B cell (primary cell): ENCODE measurements around the gene FAM174C. TPM values are rescaled to one million over a fixed set of nuclear protein-coding genes. Genes with fewer than 3 reads are reported as not detected.

Experiments used
- ATAC-seq: fragments of 200-7000 bp; cut with Tn5 transposase; one replicate; pipeline ENCODE4 v1.10.0; 2021; ENCODE audit warnings: low read depth, mild to moderate bottlenecking, moderate number of reproducible peaks, moderate library complexity
- CTCF ChIA-PET: fragments of 350-600 bp; sonication (Branson Sonifier 250); formaldehyde crosslinking; loops from one replicate; lab custom pipeline; 2021; ENCODE audit warnings: antibody characterized with exemption, inconsistent platforms; lab: Charles Lee
- POLR2A ChIA-PET: fragments of 350-600 bp; sonication (Branson Sonifier 250); formaldehyde crosslinking; loops from one replicate; lab custom pipeline; 2021; ENCODE audit warnings: antibody characterized with exemption; lab: Charles Lee
- DNase-seq: peaks from one replicate; pipeline ENCODE4 v3.0.0; 2013
- H2AFZ ChIP-seq: 2 replicates; pipeline ENCODE4 v1.6.1; 2012; ENCODE audit warnings: mild to moderate bottlenecking, low read depth, low read length; ENCODE audit not compliant: insufficient read depth, poor library complexity, severe bottlenecking
- H3K27ac ChIP-seq, 2 donors: 1 replicate in 1 of 2; 2 replicates in 1 of 2; pipeline ENCODE4 v1.5.1; 2012 to 2013; ENCODE audit warnings: low read length in 2 of 2, mild to moderate bottlenecking in 2 of 2, moderate library complexity in 1 of 2
- H3K27me3 ChIP-seq, 4 experiments: fragments of 200-600 bp in 1 of 4; sonication (generic) in 1 of 4; replicated peaks in 1 of 4; 1 replicate in 2 of 4; 2 replicates in 2 of 4; pipeline versions ENCODE4 v1.6.1 to v1.7.0; 2013 to 2016; ENCODE audit warnings: low read length in 3 of 4, mild to moderate bottlenecking in 2 of 4, mixed read lengths in 1 of 4, moderate library complexity in 1 of 4; ENCODE audit not compliant: insufficient read depth in 4 of 4, control insufficient read depth in 3 of 4; ENCODE audit errors: control extremely low read depth in 1 of 4
- H3K36me3 ChIP-seq, 2 experiments: replicated peaks in 1 of 2; 1 replicate in 1 of 2; 2 replicates in 1 of 2; pipeline versions ENCODE4 v1.6.1 to v1.7.1; 2013; ENCODE audit warnings: low read length in 1 of 2; ENCODE audit not compliant: insufficient read depth in 2 of 2, control insufficient read depth in 1 of 2; ENCODE audit errors: control extremely low read depth in 1 of 2, extremely low read depth in 1 of 2
- H3K4me1 ChIP-seq, 2 donors: fragments of 200-600 bp in 1 of 2; sonication (generic) in 1 of 2; 1 replicate in 1 of 2; 2 replicates in 1 of 2; pipeline versions ENCODE4 v1.5.1 to v1.6.1; 2013 to 2017; ENCODE audit warnings: low read length in 2 of 2; ENCODE audit not compliant: control insufficient read depth in 2 of 2, insufficient read depth in 2 of 2
- H3K4me2 ChIP-seq: replicated peaks from 2 replicates; pipeline ENCODE3; 2012; ENCODE audit warnings: mild to moderate bottlenecking, low read depth, low read length; ENCODE audit not compliant: poor library complexity, severe bottlenecking
- H3K4me3 ChIP-seq, 5 experiments: fragments of 200-600 bp in 1 of 5; sonication (generic) in 1 of 5; 1 replicate in 3 of 5; 2 replicates in 2 of 5; pipeline versions ENCODE4 v1.5.1 to v1.7.0; 2011 to 2016; ENCODE audit warnings: low read length in 4 of 5, mild to moderate bottlenecking in 4 of 5, low read depth in 2 of 5, control low read depth in 1 of 5, moderate library complexity in 1 of 5; ENCODE audit not compliant: insufficient read depth in 1 of 5; ENCODE audit errors: control extremely low read depth in 1 of 5, extremely low read depth in 1 of 5
- H3K79me2 ChIP-seq: fragments of 200-600 bp; sonication (generic); one replicate; pipeline ENCODE4 v1.6.0; 2016; ENCODE audit warnings: low read length; ENCODE audit not compliant: control insufficient read depth, insufficient read depth
- H3K9ac ChIP-seq: fragments of 200-600 bp; sonication (generic); 2 replicates; pipeline ENCODE4 v1.6.1; 2017; ENCODE audit warnings: mild to moderate bottlenecking, low read length, moderate library complexity
- H3K9me3 ChIP-seq, 3 donors: one replicate each; pipeline versions ENCODE4 v1.6.1 to v1.7.1; 2013; ENCODE audit warnings: low read length in 2 of 3; ENCODE audit not compliant: control insufficient read depth in 2 of 3, insufficient read depth in 1 of 3; ENCODE audit errors: control extremely low read depth in 1 of 3
- H4K20me1 ChIP-seq: 2 replicates; pipeline ENCODE4 v1.6.0; 2012; ENCODE audit warnings: mild to moderate bottlenecking, low read length; ENCODE audit not compliant: insufficient read depth, control insufficient read depth, poor library complexity, severe bottlenecking
- H3K27ac Mint-ChIP-seq: one replicate; pipeline ENCODE4 v1.8.0; 2021; ENCODE audit warnings: mixed read lengths
- H3K27me3 Mint-ChIP-seq: one replicate; pipeline ENCODE4 v1.8.0; 2021; ENCODE audit warnings: mixed read lengths
- H3K4me1 Mint-ChIP-seq: one replicate; pipeline ENCODE4 v1.8.0; 2021; ENCODE audit warnings: mixed read lengths
- H3K4me3 Mint-ChIP-seq: one replicate; pipeline ENCODE4 v1.8.0; 2021; ENCODE audit warnings: mixed read lengths
- H3K9me3 Mint-ChIP-seq: one replicate; pipeline ENCODE4 v1.8.0; 2022; ENCODE audit warnings: mixed read lengths; ENCODE audit not compliant: insufficient read depth
- CTCF ChIP-seq: fragments of 200-600 bp; IDR thresholded peaks from one replicate; pipeline ENCODE4 v1.8.0; 2022; ENCODE audit warnings: antibody characterized with exemption, mild to moderate bottlenecking
- EZH2 ChIP-seq: IDR thresholded peaks from 2 replicates; pipeline ENCODE4 v1.6.1; 2012; ENCODE audit warnings: borderline replicate concordance, low read depth, mild to moderate bottlenecking, moderate library complexity, low read length; ENCODE audit not compliant: insufficient read depth, poor library complexity, severe bottlenecking
- WGBS: methylation state at CpG from one replicate; pipeline ENCODE4 v1.1.5; 2013; ENCODE audit warnings: missing lambda C conversion rate; ENCODE audit not compliant: insufficient coverage; 5-methylcytosine and 5-hydroxymethylcytosine counted together
- intact Hi-C: fragments of 100-400 bp; cut with micrococcal nuclease; formaldehyde crosslinking; loops from one replicate; pipeline ENCODE4 v1.10.0; 2022
- polyA plus RNA-seq: library from polyadenylated mRNA; depleted of rRNA; stranded (reverse); fragments of >200 nt; gene quantifications from 2 replicates; pipeline ENCODE4 v1.2.3, GENCODE V29; 2012
- total RNA-seq, 2 donors: library from RNA; stranded (reverse); fragments of 120-200 nt in 1 of 2; gene quantifications; 1 replicate in 1 of 2; 2 replicates in 1 of 2; pipeline versions ENCODE4 v1.2.3 to v1.2.4, GENCODE V29; 2013 to 2022

The FAM174C gene
- total and polyA plus RNA-seq, 2 donors (not counting 1 experiment from before 2014, with no cell fraction given), result 41.1 to 70.6 TPM

GRCh38 chr19:1284979-1285736, 9.8 kb downstream of the FAM174C start:
- Mint-ChIP-seq H3K27me3 (peaks cover 21% of the 10 kb centered on the region), H3K4me1 (peaks cover 17% of the 10 kb centered on the region), H3K27ac (no peak overlapping the region), H3K9me3 (no peaks in the 10 kb centered on the region), H3K4me3 (peak overlapping the region; percentile 38)
- ChIA-PET CTCF (no interaction called here), POLR2A (interaction anchor here (0.6 kb wide), 1 partner anchor 39 kb away, joined by 6 read pairs; no protein-coding TSS in a partner anchor)
- Histone ChIP-seq H3K4me2 (peak overlapping the region; percentile 43), H3K27me3 (peaks cover 0 to 53% (median 21%) of the 10 kb centered on the region in 4 experiments), H3K27ac (no peak overlapping the region), H3K79me2 (peaks cover under 1% of the 10 kb centered on the region), H3K4me1 (peaks cover 8 to 10% of the 10 kb centered on the region in 2 donors), H3K9ac (no peak overlapping the region), H3K36me3 (peaks cover 0 to 5% of the 10 kb centered on the region in 2 experiments), H2AFZ (no peak overlapping the region), H3K4me3 (no peak overlapping the region), H3K9me3 (peaks cover 0 to 8% (median 0%) of the 10 kb centered on the region in 3 donors), H4K20me1 (peaks cover 8% of the 10 kb centered on the region)
- ATAC-seq (no peak), DNase-seq (peak; percentile 37)
- 20% methylated on average over 48 of the region's 51 CpGs for WGBS
- TF ChIP-seq CTCF (no peak), EZH2 (peak; percentile 77)
- intact Hi-C loops, result no loop called here
